ENCODE data around the gene NDUFB8. TPM values are rescaled to one million over a fixed set of nuclear protein-coding genes. Genes with fewer than 3 reads are reported as not detected.

NDUFB8 gene
- total RNA-seq, 2 experiments from 2014 or later = 390 to 404 TPM

- Mint-ChIP-seq H3K36me3 (peaks cover 15% of the 10 kb centered on the region), H3K27ac (no peak overlapping the region), H3K4me1 (ENCODE audit: low read depth) (peaks cover 12% of the 10 kb centered on the region), H3K9me3 (no peaks in the 10 kb centered on the region), H3K4me3 (no peak overlapping the region), H3K27me3 (peaks cover 12% of the 10 kb centered on the region)
- ChIA-PET CTCF (interaction anchor here (1.5 to 9.6 kb wide), 4 partner anchors 10 to 198 kb away, joined by 6 to 144 read pairs (median 99); partner anchors contain the start of genes BLOC1S2 and SEC31B), POLR2A (interaction anchor here (4.8 kb wide), 1 partner anchor 25 kb away, joined by 32 read pairs; no protein-coding TSS in a partner anchor)
- no peak for DNase-seq
- intact Hi-C loops (cut with micrococcal nuclease) = loop anchor here (5.0 kb wide), 1 partner anchor 197 kb away; the partner anchor contains the start of gene BLOC1S2
These were observed 45.6 kb downstream of the NDUFB8 start for GRCh38 chr10:100483876-100484666.

- Mint-ChIP-seq H3K4me1 (ENCODE audit: low read depth) (peaks cover 12% of the 10 kb centered on the region), H3K4me3 (no peak overlapping the region), H3K27me3 (peaks cover 14% of the 10 kb centered on the region), H3K27ac (no peak overlapping the region), H3K9me3 (no peaks in the 10 kb centered on the region), H3K36me3 (peaks cover 11% of the 10 kb centered on the region)
- ChIA-PET CTCF (interaction anchor here (0.5 to 9.6 kb wide), 30 partner anchors 8 to 558 kb away, joined by 3 to 144 read pairs (median 5); partner anchors contain the start of genes BLOC1S2, PKD2L1, SCD and SEC31B), POLR2A (interaction anchor here (0.8 to 4.8 kb wide), 3 partner anchors 26 to 40 kb away, joined by 3 to 32 read pairs (median 6); no protein-coding TSS in a partner anchor)
- intact Hi-C loops (cut with micrococcal nuclease) = loop anchor here (1.0 to 5.0 kb wide), 4 partner anchors 26 to 196 kb away; partner anchors contain the start of gene BLOC1S2
- DNase-seq = no peak
These were observed 46.9 kb downstream of the NDUFB8 start for GRCh38 chr10:100482834-100483185.

DNA sequence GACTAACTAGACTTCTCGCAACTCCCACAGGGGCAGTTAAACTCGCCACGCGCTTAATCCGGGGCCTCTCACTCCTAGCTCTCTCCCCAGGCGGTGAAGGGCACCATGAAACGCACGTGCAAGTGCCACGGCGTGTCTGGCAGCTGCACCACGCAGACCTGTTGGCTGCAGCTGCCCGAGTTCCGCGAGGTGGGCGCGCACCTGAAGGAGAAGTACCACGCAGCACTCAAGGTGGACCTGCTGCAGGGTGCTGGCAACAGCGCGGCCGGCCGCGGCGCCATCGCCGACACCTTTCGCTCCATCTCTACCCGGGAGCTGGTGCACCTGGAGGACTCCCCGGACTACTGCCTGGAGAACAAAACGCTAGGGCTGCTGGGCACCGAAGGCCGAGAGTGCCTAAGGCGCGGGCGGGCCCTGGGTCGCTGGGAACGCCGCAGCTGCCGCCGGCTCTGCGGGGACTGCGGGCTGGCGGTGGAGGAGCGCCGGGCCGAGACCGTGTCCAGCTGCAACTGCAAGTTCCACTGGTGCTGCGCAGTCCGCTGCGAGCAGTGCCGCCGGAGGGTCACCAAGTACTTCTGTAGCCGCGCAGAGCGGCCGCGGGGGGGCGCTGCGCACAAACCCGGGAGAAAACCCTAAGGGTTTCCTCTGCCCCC, 47.4 kb downstream of the NDUFB8 start:
- Mint-ChIP-seq H3K27me3 (peaks cover 14% of the 10 kb centered on the region), H3K27ac (no peak overlapping the region), H3K36me3 (peaks cover 11% of the 10 kb centered on the region), H3K9me3 (no peaks in the 10 kb centered on the region), H3K4me1 (ENCODE audit: low read depth) (peaks cover 12% of the 10 kb centered on the region), H3K4me3 (peak overlapping the region; percentile 74)
- ChIA-PET CTCF (interaction anchor here (0.5 to 9.6 kb wide), 35 partner anchors 9 to 569 kb away, joined by 3 to 144 read pairs (median 5); partner anchors contain the start of genes BLOC1S2, PKD2L1, SCD and SEC31B), POLR2A (interaction anchor here (0.6 to 4.8 kb wide), 4 partner anchors 27 to 217 kb away, joined by 3 to 32 read pairs (median 4); no protein-coding TSS in a partner anchor)
- intact Hi-C loops (cut with micrococcal nuclease) = loop anchor here (1.0 to 5.0 kb wide), 4 partner anchors 27 to 195 kb away; partner anchors contain the start of gene BLOC1S2
- DNase-seq = peak; percentile 77

- CTCF ChIA-PET = interaction anchor here (0.6 to 9.6 kb wide), 29 partner anchors 8 to 570 kb away, joined by 3 to 144 read pairs (median 5); partner anchors contain the start of genes SCD and SEC31B
- Mint-ChIP-seq H3K4me1 (ENCODE audit: low read depth) (peaks cover 12% of the 10 kb centered on the region), H3K27me3 (peaks cover 14% of the 10 kb centered on the region), H3K4me3 (peak overlapping the region; percentile 74), H3K36me3 (peaks cover 8% of the 10 kb centered on the region), H3K27ac (peak overlapping the region; percentile 6), H3K9me3 (no peaks in the 10 kb centered on the region)
- POLR2A ChIA-PET = interaction anchor here (0.6 to 4.8 kb wide), 4 partner anchors 27 to 216 kb away, joined by 3 to 32 read pairs (median 4); no protein-coding TSS in a partner anchor
- intact Hi-C loops (cut with micrococcal nuclease) = loop anchor here (1.0 to 5.0 kb wide), 4 partner anchors 28 to 194 kb away; partner anchors contain the start of gene BLOC1S2
- DNase-seq = peak; percentile 97
These were observed 48.1 kb downstream of the NDUFB8 start for GRCh38 chr10:100481462-100482081.

- peaks cover 14% of the 10 kb centered on the region for H3K27me3 Mint-ChIP-seq
- POLR2A ChIA-PET = no interaction called here
- H3K9me3 Mint-ChIP-seq = no peaks in the 10 kb centered on the region
- H3K36me3 Mint-ChIP-seq = no peaks in the 10 kb centered on the region
- no peak overlapping the region for H3K27ac Mint-ChIP-seq
- H3K4me1 Mint-ChIP-seq (ENCODE audit: low read depth) = peaks cover 12% of the 10 kb centered on the region
- no peak overlapping the region for H3K4me3 Mint-ChIP-seq
- CTCF ChIA-PET = interaction anchor here (1.1 to 9.6 kb wide), 4 partner anchors 14 to 46 kb away, joined by 5 to 144 read pairs (median 73); partner anchors contain the start of gene SEC31B
- intact Hi-C loops (cut with micrococcal nuclease) = loop anchor here (5.0 kb wide), 1 partner anchor 193 kb away; the partner anchor contains the start of gene BLOC1S2
- no peak for DNase-seq
These were observed 49.7 kb downstream of the NDUFB8 start for GRCh38 chr10:100480002-100480401.

GRCh38 chr10:100479037-100479436, 50.6 kb downstream of the NDUFB8 start:
- CTCF ChIA-PET = interaction anchor here (6.7 kb wide), 1 partner anchor 29 kb away, joined by 141 read pairs; no protein-coding TSS in a partner anchor

DNA sequence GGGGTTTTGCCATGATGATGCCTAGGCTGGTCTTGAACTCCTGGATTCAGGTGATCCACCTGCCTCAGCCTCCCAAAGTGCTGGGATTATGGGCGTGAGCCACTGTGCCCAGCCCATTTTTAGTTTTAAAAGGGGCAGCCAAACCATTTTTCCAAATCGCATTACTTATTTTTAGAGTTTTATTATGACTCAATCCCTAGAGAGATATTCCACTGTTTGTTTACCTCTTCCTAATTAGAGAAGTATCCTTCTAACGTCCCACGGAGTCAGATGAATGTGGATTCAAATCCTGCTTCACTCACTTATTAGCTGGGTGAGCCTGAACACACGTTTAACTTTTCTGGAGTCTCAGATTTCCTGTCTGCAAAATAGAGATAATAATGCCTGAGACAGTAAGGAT, 51.7 kb downstream of the NDUFB8 start:
- H3K27me3 Mint-ChIP-seq = peaks cover 14% of the 10 kb centered on the region
- no peak for DNase-seq
- intact Hi-C loops (cut with micrococcal nuclease) = no loop called here
- no peak overlapping the region for H3K4me3 Mint-ChIP-seq
- ChIA-PET CTCF (no interaction called here), POLR2A (no interaction called here)
- no peaks in the 10 kb centered on the region for H3K36me3 Mint-ChIP-seq
- H3K9me3 Mint-ChIP-seq = no peaks in the 10 kb centered on the region
- no peak overlapping the region for H3K27ac Mint-ChIP-seq
- peaks cover 9% of the 10 kb centered on the region for H3K4me1 Mint-ChIP-seq (ENCODE audit: low read depth)

More at GRCh38 chr10:100479037-100479436, 50.6 kb downstream of the NDUFB8 start:
- H3K4me1 Mint-ChIP-seq (ENCODE audit: low read depth) = peaks cover 12% of the 10 kb centered on the region
- peaks cover 14% of the 10 kb centered on the region for H3K27me3 Mint-ChIP-seq
- intact Hi-C loops (cut with micrococcal nuclease) = no loop called here
- no peak for DNase-seq
- H3K4me3 Mint-ChIP-seq = no peak overlapping the region
- no peak overlapping the region for H3K27ac Mint-ChIP-seq
- POLR2A ChIA-PET = no interaction called here
- H3K36me3 Mint-ChIP-seq = no peaks in the 10 kb centered on the region
- no peaks in the 10 kb centered on the region for H3K9me3 Mint-ChIP-seq

Other genes with a start within 250 kb of the NDUFB8 start
- gene BLOC1S2, start 243.2 kb downstream of the NDUFB8 start, total RNA-seq = 10 to 100 TPM; 50.5 to 51.5 TPM
- not detected for gene PKD2L1, start 199.6 kb downstream of the NDUFB8 start, total RNA-seq
- 100 to 1,000 TPM; 156 to 158 TPM for gene SCD, start 182.6 kb downstream of the NDUFB8 start, total RNA-seq
- gene WNT8B, start 66.9 kb downstream of the NDUFB8 start, total RNA-seq = under 1 TPM; 0.36 to 0.46 TPM
- 10 to 100 TPM; 44.2 to 47.2 TPM for gene SEC31B, start 10.0 kb downstream of the NDUFB8 start, total RNA-seq
- 10 to 100 TPM; 40.6 to 47.4 TPM for gene HIF1AN, start 6.1 kb upstream of the NDUFB8 start, total RNA-seq
- not detected for gene PAX2, start 215.7 kb upstream of the NDUFB8 start, total RNA-seq